DND-41 (cell line): ENCODE results near the gene ZNF184.

Source experiments
- ATAC-seq: fragments of 200-7000 bp; cut with Tn5 transposase; 3 replicates; pipeline ENCODE4 v1.9.1; 2021; ENCODE audit warnings: low read depth; ENCODE audit not compliant: insufficient read depth
- DNase-seq: peaks from one replicate; pipeline ENCODE4 v3.0.0-alpha.2; 2020
- H2AFZ ChIP-seq: 2 replicates; pipeline ENCODE4 v1.6.0; 2012; ENCODE audit warnings: low read depth, low read length
- H3K27ac ChIP-seq: 2 replicates; pipeline ENCODE4 v1.5.1; 2012; ENCODE audit warnings: low read length, inconsistent platforms
- H3K27me3 ChIP-seq: fragments of 200-600 bp; sonication (generic); 2 replicates; pipeline ENCODE4 v1.6.0; 2012; ENCODE audit warnings: low read length, mild to moderate bottlenecking, inconsistent platforms; ENCODE audit not compliant: insufficient read depth, poor library complexity
- H3K36me3 ChIP-seq: 2 replicates; pipeline ENCODE4 v1.5.1; 2012; ENCODE audit warnings: low read length, inconsistent platforms; ENCODE audit not compliant: insufficient read depth
- H3K4me1 ChIP-seq: 2 replicates; pipeline ENCODE4 v1.5.1; 2012; ENCODE audit warnings: mild to moderate bottlenecking, low read length; ENCODE audit not compliant: insufficient read depth
- H3K4me2 ChIP-seq: 2 replicates; pipeline ENCODE4 v1.6.0; 2012; ENCODE audit warnings: mild to moderate bottlenecking, moderate library complexity, low read length, inconsistent platforms; ENCODE audit not compliant: insufficient read depth
- H3K4me3 ChIP-seq, 2 experiments: fragments of 200-600 bp in 1 of 2; shearing (Covaris generic) in 1 of 2; 2 replicates each; pipeline ENCODE4 v1.5.1; 2012 to 2016; ENCODE audit warnings: inconsistent platforms in 2 of 2, low read length in 2 of 2, mild to moderate bottlenecking in 2 of 2, low read depth in 1 of 2, moderate library complexity in 1 of 2
- H3K79me2 ChIP-seq: 2 replicates; pipeline ENCODE4 v1.6.0; 2012; ENCODE audit warnings: low read length, inconsistent platforms; ENCODE audit not compliant: insufficient read depth
- H3K9ac ChIP-seq: 2 replicates; pipeline ENCODE4 v1.6.0; 2012; ENCODE audit warnings: low read depth, mild to moderate bottlenecking, inconsistent platforms, low read length, moderate library complexity
- H3K9me3 ChIP-seq: 2 replicates; pipeline ENCODE4 v1.5.1; 2012; ENCODE audit warnings: low read length, moderate library complexity, mild to moderate bottlenecking, inconsistent platforms; ENCODE audit not compliant: insufficient read depth, severe bottlenecking
- H4K20me1 ChIP-seq: 2 replicates; pipeline ENCODE4 v1.6.0; 2012; ENCODE audit warnings: low read length; ENCODE audit not compliant: insufficient read depth
- EZH2 ChIP-seq: IDR thresholded peaks from 3 replicates; pipeline ENCODE4 v1.6.1; 2012; ENCODE audit warnings: borderline replicate concordance, low read depth, mild to moderate bottlenecking, moderate library complexity, low read length, inconsistent platforms; ENCODE audit not compliant: severe bottlenecking

ZNF184 gene

GRCh38 chr6:27400877-27401642, 71.8 kb downstream of the ZNF184 start:
- no peak for DNase-seq
- Histone ChIP-seq H3K4me3 (no peak overlapping the region), H3K27ac (no peak overlapping the region), H3K79me2 (no peaks in the 10 kb centered on the region), H4K20me1 (no peaks in the 10 kb centered on the region), H3K27me3 (no peaks in the 10 kb centered on the region), H3K4me2 (no peak overlapping the region), H2AFZ (no peak overlapping the region), H3K36me3 (peaks cover 24% of the 10 kb centered on the region), H3K4me1 (no peaks in the 10 kb centered on the region), H3K9me3 (peaks cover 18% of the 10 kb centered on the region), H3K9ac (no peak overlapping the region)
- no peak for TF ChIP-seq EZH2
- ATAC-seq, result no peak
